Measurements from ENCODE around the gene EFCC1. TPM values are rescaled to one million over a fixed set of nuclear protein-coding genes. Genes with fewer than 3 reads are reported as not detected.
A peak's percentile ranks its signal among the peaks of the same experiment; 100 is the strongest.

EFCC1 gene
- total RNA-seq, 1 experiment from 2014 or later, result 0.24 TPM

GRCh38 chr3:128994173-128994512 lies 7.0 kb upstream of the EFCC1 start:
- H4K20me1 ChIP-seq (ENCODE audit: insufficient read depth), result no peaks in the 10 kb centered on the region; the same call in 1 of the 2 replicates
- no peak overlapping the region for H2AFZ ChIP-seq
- POLR2A ChIA-PET (ENCODE audit: unreplicated experiment), result interaction anchor here (0.6 to 0.7 kb wide), 6 partner anchors 22 to 469 kb away, joined by 3 to 7 read pairs (median 3); no protein-coding TSS in a partner anchor
- intact Hi-C loops (cut with micrococcal nuclease; ENCODE audit: unreplicated experiment), result no loop called here
- H3K4me3 ChIP-seq, result peak overlapping the region; percentile 49; the same call in 1 of the 2 replicates
- H3K36me3 ChIP-seq (ENCODE audit: low read depth), result no peaks in the 10 kb centered on the region
- H3F3A ChIP-seq (ENCODE audit: insufficient read depth, low read depth), result no peaks in the 10 kb centered on the region
- DNase-seq, result no peak
- no peak for TF ChIP-seq EZH2 (IDR thresholded peaks at IDR 0.05; ENCODE audit: low read depth)
- TF ChIP-seq CTCF (conservative IDR thresholded peaks at IDR 0.05), result no peak
- CTCF ChIA-PET, result interaction anchor here (0.6 to 1.5 kb wide), 4 partner anchors 22 to 245 kb away, joined by 3 to 5 read pairs (median 4); no protein-coding TSS in a partner anchor
- H3K27me3 ChIP-seq (ENCODE audit: insufficient read depth, low read depth), result peaks cover 26% of the 10 kb centered on the region; the same call in 1 of the 2 replicates
- 0 out of 2 replicates have a peak, but pooled peaks cover 7% of the 10 kb centered on the region for H3K4me1 ChIP-seq (replicated peaks; ENCODE audit: insufficient read depth)
- BruUV-seq (replicated peaks), result no TSS peak
- no peaks in the 10 kb centered on the region for H3K9me3 ChIP-seq (ENCODE audit: insufficient read depth, low read depth)
- no peaks in the 10 kb centered on the region for H3K79me2 ChIP-seq (ENCODE audit: low read depth)
- H3K9me2 ChIP-seq (ENCODE audit: insufficient read depth), result no peaks in the 10 kb centered on the region
- H3K4me2 ChIP-seq, result peak overlapping the region; percentile 69
- H3K27ac ChIP-seq, result no peak overlapping the region

GRCh38 chr3:128994581-128995546 lies 6.2 kb upstream of the EFCC1 start:
- Histone ChIP-seq H3K4me1 (replicated peaks; ENCODE audit: insufficient read depth) (0 out of 2 replicates have a peak, but pooled peaks cover 7% of the 10 kb centered on the region), H3K9me3 (ENCODE audit: insufficient read depth, low read depth) (no peaks in the 10 kb centered on the region), H2AFZ (no peak overlapping the region), H4K20me1 (ENCODE audit: insufficient read depth) (no peaks in the 10 kb centered on the region; the same call in 1 of the 2 replicates), H3K36me3 (ENCODE audit: low read depth) (no peaks in the 10 kb centered on the region), H3F3A (ENCODE audit: insufficient read depth, low read depth) (no peaks in the 10 kb centered on the region), H3K4me3 (peak overlapping the region; percentile 49; the same call in 1 of the 2 replicates), H3K79me2 (ENCODE audit: low read depth) (no peaks in the 10 kb centered on the region), H3K9me2 (ENCODE audit: insufficient read depth) (no peaks in the 10 kb centered on the region), H3K27ac (no peak overlapping the region), H3K27me3 (ENCODE audit: insufficient read depth, low read depth) (peaks cover 26% of the 10 kb centered on the region; the same call in 1 of the 2 replicates), H3K4me2 (peak overlapping the region; percentile 69)
- no TSS peak for BruUV-seq (replicated peaks)
- intact Hi-C loops (cut with micrococcal nuclease; ENCODE audit: unreplicated experiment), result no loop called here
- POLR2A ChIA-PET (ENCODE audit: unreplicated experiment), result interaction anchor here (0.6 to 0.7 kb wide), 5 partner anchors 21 to 166 kb away, joined by 3 to 7 read pairs (median 3); partner anchors contain the start of gene RAB43
- TF ChIP-seq EZH2 (IDR thresholded peaks at IDR 0.05; ENCODE audit: low read depth), result no peak
- TF ChIP-seq CTCF (conservative IDR thresholded peaks at IDR 0.05), result no peak
- CTCF ChIA-PET, result interaction anchor here (0.5 to 1.5 kb wide), 4 partner anchors 21 to 59 kb away, joined by 4 to 6 read pairs (median 4); no protein-coding TSS in a partner anchor
- no peak for DNase-seq

- TF ChIP-seq EZH2 (IDR thresholded peaks at IDR 0.05; ENCODE audit: low read depth) (no peak), CTCF (conservative IDR thresholded peaks at IDR 0.05) (no peak)
- Histone ChIP-seq H3K36me3 (ENCODE audit: low read depth) (no peaks in the 10 kb centered on the region), H2AFZ (no peak overlapping the region), H3K9me2 (ENCODE audit: insufficient read depth) (no peaks in the 10 kb centered on the region), H3K4me2 (no peak overlapping the region), H4K20me1 (ENCODE audit: insufficient read depth) (no peaks in the 10 kb centered on the region; the same call in 1 of the 2 replicates), H3F3A (ENCODE audit: insufficient read depth, low read depth) (no peaks in the 10 kb centered on the region), H3K79me2 (ENCODE audit: low read depth) (no peaks in the 10 kb centered on the region), H3K9me3 (ENCODE audit: insufficient read depth, low read depth) (no peaks in the 10 kb centered on the region), H3K27me3 (ENCODE audit: insufficient read depth, low read depth) (peaks cover 26% of the 10 kb centered on the region; the same call in 1 of the 2 replicates), H3K4me3 (no peak overlapping the region), H3K27ac (no peak overlapping the region), H3K4me1 (replicated peaks; ENCODE audit: insufficient read depth) (0 out of 2 replicates have a peak, but pooled peaks cover 7% of the 10 kb centered on the region)
- no TSS peak for BruUV-seq (replicated peaks)
- CTCF ChIA-PET, result no interaction called here
- no peak for DNase-seq
- POLR2A ChIA-PET (ENCODE audit: unreplicated experiment), result interaction anchor here (0.7 kb wide), 1 partner anchor 126 kb away, joined by 7 read pairs; the partner anchor contains the start of gene RAB43
- intact Hi-C loops (cut with micrococcal nuclease; ENCODE audit: unreplicated experiment), result no loop called here
Observed at GRCh38 chr3:128995737-128996136, 5.4 kb upstream of the EFCC1 start.

Data from PC-9 (cell line).